BJ (cell line): ENCODE results near the gene ESYT2. TPM values are rescaled to one million over a fixed set of nuclear protein-coding genes. Genes with fewer than 3 reads are reported as not detected.

Experiments used
- CTCF ChIA-PET: fragments of 350-600 bp; formaldehyde crosslinking; extraction: SDS; loops from one replicate; lab custom pipeline; 2021; ENCODE audit warnings: antibody characterized with exemption, inconsistent platforms; lab: Yijun Ruan, JAX
- POLR2A ChIA-PET: fragments of 300-600 bp; sonication (Branson Sonifier 250); formaldehyde crosslinking; extraction: SDS; loops from one replicate; lab custom pipeline; 2021; ENCODE audit warnings: antibody characterized with exemption; lab: Charles Lee
- DNase-seq: peaks from one replicate; pipeline ENCODE4 v3.0.0-alpha.2; 2011; ENCODE audit warnings: low read depth
- H3K27me3 ChIP-seq: 2 replicates; pipeline ENCODE4 v1.6.0; 2011; ENCODE audit warnings: low read length; ENCODE audit not compliant: control insufficient read depth, insufficient read depth
- H3K36me3 ChIP-seq: 2 replicates; pipeline ENCODE4 v1.5.1; 2011; ENCODE audit warnings: low read length; ENCODE audit not compliant: control insufficient read depth, insufficient read depth
- H3K4me3 ChIP-seq: 2 replicates; pipeline ENCODE4 v1.5.1; 2011; ENCODE audit warnings: low read depth, mild to moderate bottlenecking, control low read depth, low read length
- polyA plus RNA-seq: library from polyadenylated mRNA; depleted of rRNA; stranded (reverse); fragments of >200 nt; gene quantifications from 2 replicates; pipeline ENCODE4 v1.2.3, GENCODE V29; 2011
- TF ChIP-seq, protein P1 (sequence below): IDR thresholded peaks from 2 replicates; pipeline ENCODE4 v1.5.1; 2011; ENCODE audit warnings: low read depth, mild to moderate bottlenecking, control low read depth, inconsistent platforms, low read length, moderate library complexity; ENCODE audit not compliant: insufficient read depth

Gene ESYT2
- polyA plus RNA-seq, 1 experiment, result 49.2 TPM

GRCh38 chr7:158750702-158751101 lies 78.6 kb downstream of the ESYT2 start:
- ChIA-PET CTCF (interaction anchor here (0.6 kb wide), 1 partner anchor 1362 kb away, joined by 3 read pairs; no protein-coding TSS in a partner anchor), POLR2A (no interaction called here)
- Histone ChIP-seq H3K4me3 (no peak overlapping the region), H3K27me3 (no peaks in the 10 kb centered on the region), H3K36me3 (peaks cover 11% of the 10 kb centered on the region)
- DNase-seq, result no peak
- TF ChIP-seq, protein P1, sequence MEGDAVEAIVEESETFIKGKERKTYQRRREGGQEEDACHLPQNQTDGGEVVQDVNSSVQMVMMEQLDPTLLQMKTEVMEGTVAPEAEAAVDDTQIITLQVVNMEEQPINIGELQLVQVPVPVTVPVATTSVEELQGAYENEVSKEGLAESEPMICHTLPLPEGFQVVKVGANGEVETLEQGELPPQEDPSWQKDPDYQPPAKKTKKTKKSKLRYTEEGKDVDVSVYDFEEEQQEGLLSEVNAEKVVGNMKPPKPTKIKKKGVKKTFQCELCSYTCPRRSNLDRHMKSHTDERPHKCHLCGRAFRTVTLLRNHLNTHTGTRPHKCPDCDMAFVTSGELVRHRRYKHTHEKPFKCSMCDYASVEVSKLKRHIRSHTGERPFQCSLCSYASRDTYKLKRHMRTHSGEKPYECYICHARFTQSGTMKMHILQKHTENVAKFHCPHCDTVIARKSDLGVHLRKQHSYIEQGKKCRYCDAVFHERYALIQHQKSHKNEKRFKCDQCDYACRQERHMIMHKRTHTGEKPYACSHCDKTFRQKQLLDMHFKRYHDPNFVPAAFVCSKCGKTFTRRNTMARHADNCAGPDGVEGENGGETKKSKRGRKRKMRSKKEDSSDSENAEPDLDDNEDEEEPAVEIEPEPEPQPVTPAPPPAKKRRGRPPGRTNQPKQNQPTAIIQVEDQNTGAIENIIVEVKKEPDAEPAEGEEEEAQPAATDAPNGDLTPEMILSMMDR, result no peak

DNA sequence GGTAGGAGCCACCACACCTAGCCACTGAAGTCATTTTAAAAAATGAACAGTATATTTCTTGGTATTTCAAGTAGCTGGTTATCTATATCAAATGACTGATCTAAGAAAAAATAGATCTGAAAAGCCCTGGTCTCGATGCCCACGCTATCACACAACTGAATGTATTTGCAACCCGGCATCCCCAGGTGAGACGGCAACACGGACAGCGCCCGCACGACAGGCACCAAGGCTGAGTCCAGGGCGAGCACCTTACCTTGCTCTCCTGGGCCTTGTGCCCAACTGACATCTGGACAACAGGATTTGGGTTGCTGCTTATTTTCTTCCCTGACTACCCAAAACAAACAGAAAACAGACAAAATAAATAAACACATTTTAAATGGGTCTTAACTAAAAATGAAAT lies 79.9 kb downstream of the ESYT2 start:
- no peak for DNase-seq
- Histone ChIP-seq H3K36me3 (peaks cover 11% of the 10 kb centered on the region), H3K4me3 (no peak overlapping the region), H3K27me3 (no peaks in the 10 kb centered on the region)
- TF ChIP-seq, protein P1, result no peak
- CTCF ChIA-PET, result interaction anchor here (0.9 to 1.1 kb wide), 2 partner anchors 68 to 228 kb away, joined by 3 to 4 read pairs; no protein-coding TSS in a partner anchor
- POLR2A ChIA-PET, result no interaction called here

- Histone ChIP-seq H3K36me3 (peaks cover 9% of the 10 kb centered on the region), H3K4me3 (no peak overlapping the region), H3K27me3 (no peaks in the 10 kb centered on the region)
- ChIA-PET CTCF (no interaction called here), POLR2A (no interaction called here)
- no peak for DNase-seq
- TF ChIP-seq, protein P1, result no peak
Measured at GRCh38 chr7:158748335-158748734, 81.0 kb downstream of the ESYT2 start.

DNA sequence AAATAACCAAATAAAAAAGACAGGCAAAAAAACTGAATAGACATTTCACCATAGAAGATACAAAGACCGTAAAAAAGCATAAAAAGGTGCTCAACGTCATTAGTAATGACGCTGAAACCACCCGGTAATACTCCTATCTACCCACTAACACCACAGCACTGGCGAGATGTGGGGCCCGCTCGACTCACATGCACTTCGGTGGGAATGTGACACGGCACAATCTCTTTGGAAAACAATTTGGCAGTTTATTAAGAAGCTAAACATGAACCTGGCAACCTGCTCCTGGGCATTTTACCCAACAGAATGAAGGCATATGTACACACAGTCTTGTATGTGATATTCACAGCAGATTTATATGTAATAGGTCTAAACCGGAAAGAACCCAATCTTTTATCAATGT lies 81.9 kb downstream of the ESYT2 start:
- Histone ChIP-seq H3K27me3 (no peaks in the 10 kb centered on the region), H3K36me3 (peaks cover 13% of the 10 kb centered on the region), H3K4me3 (no peak overlapping the region)
- ChIA-PET CTCF (no interaction called here), POLR2A (no interaction called here)
- TF ChIP-seq, protein P1, result no peak
- no peak for DNase-seq

- no peak overlapping the region for H3K4me3 ChIP-seq
- DNase-seq, result no peak
- ChIA-PET CTCF (no interaction called here), POLR2A (no interaction called here)
- H3K27me3 ChIP-seq, result no peaks in the 10 kb centered on the region
- TF ChIP-seq, protein P1, result no peak
- H3K36me3 ChIP-seq, result peaks cover 17% of the 10 kb centered on the region
Measured at GRCh38 chr7:158746957-158747356, 82.4 kb downstream of the ESYT2 start.
